SU-DHL-6 (cell line): Measurements from ENCODE around the gene SCAMP2.

Experiments
- EZH2phosphoT487 ChIP-seq: fragments of 200-600 bp; sonication (generic), shearing (Covaris generic); conservative IDR thresholded peaks from 2 replicates; pipeline ENCODE4 v1.6.1; 2018; ENCODE audit warnings: mild to moderate bottlenecking, antibody characterized with exemption, low read length, moderate library complexity, mixed read lengths
- TF ChIP-seq, protein P1 (sequence below): fragments of 200-600 bp; sonication (generic); IDR thresholded peaks from one replicate; pipeline ENCODE4 v1.5.1; 2017; ENCODE audit warnings: antibody characterized with exemption, mild to moderate bottlenecking, low read length, moderate library complexity; ENCODE audit not compliant: insufficient read depth, poor library complexity, severe bottlenecking

DNA sequence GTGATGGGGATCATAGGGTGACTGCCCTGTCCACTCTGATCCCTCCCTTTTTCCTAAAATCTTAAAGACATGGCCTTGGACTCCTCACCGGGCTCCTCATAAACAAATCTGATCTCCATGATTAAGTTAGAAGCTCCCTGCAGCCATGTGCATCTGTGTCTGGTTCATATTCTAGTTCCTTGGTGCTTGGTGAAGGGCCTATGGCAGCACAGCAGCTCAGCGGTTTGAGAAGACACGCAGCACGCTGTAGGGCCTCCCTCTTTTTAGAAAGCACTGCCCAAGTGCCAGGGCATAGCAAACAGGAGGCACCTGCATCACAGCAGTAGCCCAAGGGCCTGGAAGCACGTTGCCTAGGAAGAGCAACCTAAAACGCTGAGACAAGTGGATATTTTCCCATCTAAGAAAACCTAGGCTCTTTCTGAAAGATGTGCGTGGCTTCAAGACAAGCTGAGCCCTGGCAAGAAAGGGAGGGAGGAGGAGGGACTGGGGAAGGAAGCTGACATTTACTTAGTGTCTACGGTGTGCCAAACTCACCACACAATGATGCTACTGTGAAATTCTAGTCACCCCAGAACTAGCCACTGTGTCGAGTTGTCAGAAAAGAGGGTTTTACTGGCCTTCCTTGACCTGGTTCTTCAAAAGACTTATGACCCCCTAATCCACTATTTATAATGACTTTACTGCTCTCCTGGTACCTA lies 15.3 kb downstream of the SCAMP2 start:
- TF ChIP-seq, protein P1, sequence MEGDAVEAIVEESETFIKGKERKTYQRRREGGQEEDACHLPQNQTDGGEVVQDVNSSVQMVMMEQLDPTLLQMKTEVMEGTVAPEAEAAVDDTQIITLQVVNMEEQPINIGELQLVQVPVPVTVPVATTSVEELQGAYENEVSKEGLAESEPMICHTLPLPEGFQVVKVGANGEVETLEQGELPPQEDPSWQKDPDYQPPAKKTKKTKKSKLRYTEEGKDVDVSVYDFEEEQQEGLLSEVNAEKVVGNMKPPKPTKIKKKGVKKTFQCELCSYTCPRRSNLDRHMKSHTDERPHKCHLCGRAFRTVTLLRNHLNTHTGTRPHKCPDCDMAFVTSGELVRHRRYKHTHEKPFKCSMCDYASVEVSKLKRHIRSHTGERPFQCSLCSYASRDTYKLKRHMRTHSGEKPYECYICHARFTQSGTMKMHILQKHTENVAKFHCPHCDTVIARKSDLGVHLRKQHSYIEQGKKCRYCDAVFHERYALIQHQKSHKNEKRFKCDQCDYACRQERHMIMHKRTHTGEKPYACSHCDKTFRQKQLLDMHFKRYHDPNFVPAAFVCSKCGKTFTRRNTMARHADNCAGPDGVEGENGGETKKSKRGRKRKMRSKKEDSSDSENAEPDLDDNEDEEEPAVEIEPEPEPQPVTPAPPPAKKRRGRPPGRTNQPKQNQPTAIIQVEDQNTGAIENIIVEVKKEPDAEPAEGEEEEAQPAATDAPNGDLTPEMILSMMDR, result no peak
- TF ChIP-seq EZH2phosphoT487, result no peak
